ENCODE results near the gene NPAS1. TPM values are rescaled to one million over a fixed set of nuclear protein-coding genes. Genes with fewer than 3 reads are reported as not detected.

The NPAS1 gene
- total and polyA plus RNA-seq, 2 of the 13 experiments (the other 11 are each of a cell fraction or from before 2014, with no cell fraction given), result 0.35 to 2.9 TPM

DNA sequence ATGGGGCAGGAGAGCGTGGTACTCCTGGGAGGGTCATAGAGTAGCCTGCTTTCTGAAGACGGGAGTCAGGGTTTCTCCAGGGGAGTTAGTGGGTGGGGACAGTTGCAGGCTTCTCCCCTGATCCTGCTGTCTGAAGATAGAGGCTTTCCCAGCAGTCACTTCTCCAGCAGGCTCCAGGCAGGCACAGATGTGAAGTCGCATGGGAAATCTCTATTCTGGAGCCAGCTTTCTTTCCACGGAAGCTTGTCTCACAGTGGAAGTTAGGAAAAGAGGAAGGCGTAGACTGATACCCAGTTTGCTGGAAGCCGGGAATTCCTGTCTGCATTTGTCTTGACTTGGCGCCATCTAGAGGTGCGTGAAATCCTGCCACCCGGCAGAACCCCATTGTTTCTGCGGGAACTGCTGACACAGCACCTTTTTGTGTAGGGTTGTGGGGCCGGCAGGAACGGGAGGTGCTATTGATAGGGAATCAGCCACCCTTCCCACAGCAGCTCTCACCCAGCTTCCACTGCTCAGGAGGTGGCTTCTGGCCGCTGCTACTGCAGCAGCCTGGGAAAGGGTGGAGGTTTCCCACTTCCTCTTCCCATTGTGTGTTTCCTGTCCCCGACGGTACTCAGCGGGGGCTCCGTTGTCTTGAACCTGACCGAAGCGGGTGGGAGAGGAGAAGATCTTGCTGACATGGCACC lies 28.5 kb upstream of the NPAS1 start (continued):
- TF ChIP-seq ZEB1 (IDR thresholded peaks at IDR 0.05; ENCODE audit: insufficient replicate concordance, low read depth) (no peak), TMF1 (CRISPR knock-in tag; IDR thresholded peaks at IDR 0.05; ENCODE audit: low read depth) (no peak), FOXO1 (CRISPR knock-in tag; IDR thresholded peaks at IDR 0.05) (no peak), ERF (CRISPR knock-in tag; IDR thresholded peaks at IDR 0.05) (peak; percentile 53; the same call in 1 of the 2 replicates), MIER3 (CRISPR knock-in tag; IDR thresholded peaks at IDR 0.05; ENCODE audit: borderline replicate concordance) (0 out of 2 replicates have a peak, but pooled peaks have one; percentile 37), DNMT3B (CRISPR knock-in tag; conservative IDR thresholded peaks at IDR 0.05) (0 out of 2 replicates have a peak, but pooled peaks have one; percentile 43), ZNF639 (CRISPR knock-in tag; conservative IDR thresholded peaks at IDR 0.05) (no peak), HNRNPL (IDR thresholded peaks at IDR 0.05; ENCODE audit: low read depth, low read length) (no peak), ZBTB7A (CRISPR knock-in tag; IDR thresholded peaks at IDR 0.05) (no peak), NR2F1 (CRISPR knock-in tag; IDR thresholded peaks at IDR 0.05) (no peak), KDM2A (CRISPR knock-in tag; IDR thresholded peaks at IDR 0.05; ENCODE audit: borderline replicate concordance, low read depth) (peak; percentile 42; the same call in 1 of the 2 replicates), GATAD2A (CRISPR knock-in tag; IDR thresholded peaks at IDR 0.05) (peak; percentile 18; the same call in 1 of the 2 replicates), ZNF414 (CRISPR knock-in tag; IDR thresholded peaks at IDR 0.05) (no peak), REL (CRISPR knock-in tag; conservative IDR thresholded peaks at IDR 0.05) (no peak), ATF4 (CRISPR knock-in tag; IDR thresholded peaks at IDR 0.05) (no peak), ZNF547 (CRISPR knock-in tag; IDR thresholded peaks at IDR 0.05) (no peak), HMGA1 (CRISPR knock-in tag; conservative IDR thresholded peaks at IDR 0.05) (no peak), MEIS1 (CRISPR knock-in tag; IDR thresholded peaks at IDR 0.05; ENCODE audit: borderline replicate concordance) (no peak), BHLHE40 (IDR thresholded peaks at IDR 0.05; ENCODE audit: low read length) (peak; percentile 30), ZNF253 (CRISPR knock-in tag; IDR thresholded peaks at IDR 0.05; ENCODE audit: borderline replicate concordance) (no peak), PHF5A (CRISPR knock-in tag; IDR thresholded peaks at IDR 0.05; ENCODE audit: low read depth, unreplicated experiment) (no peak)
- TF ChIP-seq, protein P1, sequence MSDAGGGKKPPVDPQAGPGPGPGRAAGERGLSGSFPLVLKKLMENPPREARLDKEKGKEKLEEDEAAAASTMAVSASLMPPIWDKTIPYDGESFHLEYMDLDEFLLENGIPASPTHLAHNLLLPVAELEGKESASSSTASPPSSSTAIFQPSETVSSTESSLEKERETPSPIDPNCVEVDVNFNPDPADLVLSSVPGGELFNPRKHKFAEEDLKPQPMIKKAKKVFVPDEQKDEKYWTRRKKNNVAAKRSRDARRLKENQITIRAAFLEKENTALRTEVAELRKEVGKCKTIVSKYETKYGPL (CRISPR knock-in tag; IDR thresholded peaks at IDR 0.05), result no peak
- TF ChIP-seq, protein P2, sequence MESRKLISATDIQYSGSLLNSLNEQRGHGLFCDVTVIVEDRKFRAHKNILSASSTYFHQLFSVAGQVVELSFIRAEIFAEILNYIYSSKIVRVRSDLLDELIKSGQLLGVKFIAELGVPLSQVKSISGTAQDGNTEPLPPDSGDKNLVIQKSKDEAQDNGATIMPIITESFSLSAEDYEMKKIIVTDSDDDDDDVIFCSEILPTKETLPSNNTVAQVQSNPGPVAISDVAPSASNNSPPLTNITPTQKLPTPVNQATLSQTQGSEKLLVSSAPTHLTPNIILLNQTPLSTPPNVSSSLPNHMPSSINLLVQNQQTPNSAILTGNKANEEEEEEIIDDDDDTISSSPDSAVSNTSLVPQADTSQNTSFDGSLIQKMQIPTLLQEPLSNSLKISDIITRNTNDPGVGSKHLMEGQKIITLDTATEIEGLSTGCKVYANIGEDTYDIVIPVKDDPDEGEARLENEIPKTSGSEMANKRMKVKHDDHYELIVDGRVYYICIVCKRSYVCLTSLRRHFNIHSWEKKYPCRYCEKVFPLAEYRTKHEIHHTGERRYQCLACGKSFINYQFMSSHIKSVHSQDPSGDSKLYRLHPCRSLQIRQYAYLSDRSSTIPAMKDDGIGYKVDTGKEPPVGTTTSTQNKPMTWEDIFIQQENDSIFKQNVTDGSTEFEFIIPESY (CRISPR knock-in tag; IDR thresholded peaks at IDR 0.05), result peak; percentile 53; the same call in 1 of the 2 replicates
- TF ChIP-seq, protein P3, sequence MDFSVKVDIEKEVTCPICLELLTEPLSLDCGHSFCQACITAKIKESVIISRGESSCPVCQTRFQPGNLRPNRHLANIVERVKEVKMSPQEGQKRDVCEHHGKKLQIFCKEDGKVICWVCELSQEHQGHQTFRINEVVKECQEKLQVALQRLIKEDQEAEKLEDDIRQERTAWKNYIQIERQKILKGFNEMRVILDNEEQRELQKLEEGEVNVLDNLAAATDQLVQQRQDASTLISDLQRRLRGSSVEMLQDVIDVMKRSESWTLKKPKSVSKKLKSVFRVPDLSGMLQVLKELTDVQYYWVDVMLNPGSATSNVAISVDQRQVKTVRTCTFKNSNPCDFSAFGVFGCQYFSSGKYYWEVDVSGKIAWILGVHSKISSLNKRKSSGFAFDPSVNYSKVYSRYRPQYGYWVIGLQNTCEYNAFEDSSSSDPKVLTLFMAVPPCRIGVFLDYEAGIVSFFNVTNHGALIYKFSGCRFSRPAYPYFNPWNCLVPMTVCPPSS (IDR thresholded peaks at IDR 0.05), result no peak
